Keratinocyte (primary cell): ENCODE data around the gene MARCHF6. TPM values are rescaled to one million over a fixed set of nuclear protein-coding genes. Genes with fewer than 3 reads are reported as not detected.
"Not testable (repeated sequence)": the region's sequence is repeated elsewhere in the genome, so short reads cannot be mapped to it uniquely, and the experiment has no call there.

ENCODE experiments used
- DNase-seq: peaks from one replicate; pipeline ENCODE4 v3.0.0-alpha.2; 2011; ENCODE audit warnings: low read depth, missing footprints, low spot score
- FAIRE-seq: peaks from 2 replicates; lab custom pipeline; 2011; peaks lifted over from hg19 to GRCh38; lab: Jason Lieb, UNC
- H2AFZ ChIP-seq: 2 replicates; pipeline ENCODE4 v1.6.0; 2012; ENCODE audit warnings: low read length, control low read depth, inconsistent platforms; ENCODE audit not compliant: control insufficient read depth
- H3K27ac ChIP-seq: 2 replicates; pipeline ENCODE4 v1.5.1; 2011; ENCODE audit warnings: low read length; ENCODE audit not compliant: control insufficient read depth, insufficient read depth
- H3K27me3 ChIP-seq: 3 replicates; pipeline ENCODE4 v1.6.0; 2011; ENCODE audit warnings: low read length; ENCODE audit not compliant: control insufficient read depth, insufficient read depth; ENCODE audit errors: extremely low read depth
- H3K36me3 ChIP-seq, 2 experiments: 2 replicates in 1 of 2; 3 replicates in 1 of 2; pipeline ENCODE4 v1.5.1; 2011; ENCODE audit warnings: low read length in 2 of 2, mild to moderate bottlenecking in 1 of 2; ENCODE audit not compliant: control insufficient read depth in 2 of 2, insufficient read depth in 2 of 2; ENCODE audit errors: extremely low read depth in 1 of 2
- H3K4me1 ChIP-seq: 3 replicates; pipeline ENCODE4 v1.5.1; 2011; ENCODE audit warnings: low read length; ENCODE audit not compliant: control insufficient read depth, insufficient read depth; ENCODE audit errors: extremely low read depth
- H3K4me2 ChIP-seq: 3 replicates; pipeline ENCODE4 v1.6.0; 2011; ENCODE audit warnings: low read depth, low read length; ENCODE audit not compliant: control insufficient read depth, insufficient read depth; ENCODE audit errors: extremely low read depth
- H3K4me3 ChIP-seq, 3 experiments: fragments of 200-600 bp in 1 of 3; sonication (generic) in 1 of 3; 2 replicates in 2 of 3; 3 replicates in 1 of 3; pipeline ENCODE4 v1.5.1; 2011 to 2016; ENCODE audit warnings: low read length in 3 of 3, mild to moderate bottlenecking in 3 of 3, control low read depth in 2 of 3, inconsistent platforms in 1 of 3, low read depth in 1 of 3, mixed read lengths in 1 of 3, mixed run types in 1 of 3, moderate library complexity in 1 of 3; ENCODE audit not compliant: control insufficient read depth in 2 of 3, insufficient read depth in 2 of 3; ENCODE audit errors: extremely low read depth in 1 of 3
- H3K79me2 ChIP-seq: 2 replicates; pipeline ENCODE4 v1.6.0; 2012; ENCODE audit warnings: low read length; ENCODE audit not compliant: control insufficient read depth, insufficient read depth
- H3K9ac ChIP-seq: 3 replicates; pipeline ENCODE4 v1.6.0; 2011; ENCODE audit warnings: low read length; ENCODE audit not compliant: control insufficient read depth, insufficient read depth; ENCODE audit errors: extremely low read depth
- H3K9me1 ChIP-seq: 3 replicates; pipeline ENCODE4 v1.6.0; 2011; ENCODE audit warnings: low read length; ENCODE audit not compliant: control insufficient read depth, insufficient read depth; ENCODE audit errors: extremely low read depth
- H3K9me3 ChIP-seq: 2 replicates; pipeline ENCODE4 v1.5.1; 2012; ENCODE audit warnings: low read depth, low read length; ENCODE audit not compliant: control insufficient read depth
- H4K20me1 ChIP-seq: 3 replicates; pipeline ENCODE4 v1.6.0; 2011; ENCODE audit warnings: low read length; ENCODE audit not compliant: control insufficient read depth, insufficient read depth; ENCODE audit errors: extremely low read depth
- CTCF ChIP-seq, 3 experiments: IDR thresholded peaks in 1 of 3; conservative IDR thresholded peaks in 1 of 3; optimal IDR thresholded peaks in 1 of 3; 2 replicates in 2 of 3; 3 replicates in 1 of 3; pipeline versions ENCODE3 to v1.5.1; 2011; ENCODE audit warnings: low read length in 3 of 3, mild to moderate bottlenecking in 3 of 3, moderate library complexity in 2 of 3, control low read depth in 1 of 3, inconsistent platforms in 1 of 3; ENCODE audit not compliant: insufficient read depth in 2 of 3; ENCODE audit errors: extremely low read depth in 1 of 3
- EZH2 ChIP-seq: IDR thresholded peaks from one replicate; pipeline ENCODE4 v1.6.1; 2012; ENCODE audit warnings: inconsistent platforms, mild to moderate bottlenecking, low read length, moderate library complexity
- dilution Hi-C: fragments of 300-500 bp; cut with MboI; formaldehyde crosslinking; loops from one replicate; pipeline ENCODE4 v1.7.0; 2020; ENCODE audit warnings: low sequenced_read_pairs; ENCODE audit not compliant: extremely low pct_ligation_motif_present
- polyA plus RNA-seq, 5 experiments: library from polyadenylated mRNA; depleted of rRNA in 3 of 5; stranded (reverse) in 3 of 5; stranded (forward) in 1 of 5; unstranded in 1 of 5; fragments of >200 nt; gene quantifications; 1 replicate in 1 of 5; 2 replicates in 3 of 5; 3 replicates in 1 of 5; pipeline versions ENCODE4 v1.2.1 to v1.2.3, GENCODE V29; 2011 to 2012; ENCODE audit warnings: missing spikeins in 2 of 5, low read depth in 1 of 5, low replicate concordance in 1 of 5

MARCHF6 gene
- polyA plus RNA-seq, 1 donor (not counting 4 experiments of a cell fraction or from before 2014, with no cell fraction given): 196 TPM

- H3K9me3 ChIP-seq: no peaks in the 10 kb centered on the region
- FAIRE-seq (no peak), DNase-seq (no peak)
- no peaks in the 10 kb centered on the region for H3K79me2 ChIP-seq
- no peak overlapping the region for H3K9ac ChIP-seq
- no peaks in the 10 kb centered on the region for H4K20me1 ChIP-seq
- no peaks in the 10 kb centered on the region for H3K27me3 ChIP-seq
- H2AFZ ChIP-seq: no peak overlapping the region
- no peaks in the 10 kb centered on the region for H3K36me3 ChIP-seq
- no peak overlapping the region for H3K4me3 ChIP-seq
- H3K4me2 ChIP-seq: no peak overlapping the region
- dilution Hi-C loops: no loop called here
- no peak overlapping the region for H3K27ac ChIP-seq
- H3K9me1 ChIP-seq: no peaks in the 10 kb centered on the region
- TF ChIP-seq EZH2: no peak
- no peak for TF ChIP-seq CTCF (optimal IDR thresholded peaks at IDR 0.05 in 1 of 3, IDR thresholded peaks at IDR 0.05 in 1 of 3, conservative IDR thresholded peaks at IDR 0.05 in 1 of 3; ENCODE audit: extremely low read depth in 1 of 3, insufficient read depth in 2 of 3, low read length in 3 of 3)
- no peaks in the 10 kb centered on the region for H3K4me1 ChIP-seq
These were observed 13.5 kb upstream of the MARCHF6 start for GRCh38 chr5:10339958-10340357.

GRCh38 chr5:10343486-10343885 is 10.0 kb upstream of the MARCHF6 start:
- no peak overlapping the region for H3K4me3 ChIP-seq
- H3K27ac ChIP-seq: no peak overlapping the region
- H3K27me3 ChIP-seq: no peaks in the 10 kb centered on the region
- DNase-seq (no peak), FAIRE-seq (no peak)
- no peaks in the 10 kb centered on the region for H3K36me3 ChIP-seq
- H3K79me2 ChIP-seq: no peaks in the 10 kb centered on the region
- no peak overlapping the region for H2AFZ ChIP-seq
- H4K20me1 ChIP-seq: no peaks in the 10 kb centered on the region
- dilution Hi-C loops: no loop called here
- H3K9me3 ChIP-seq: no peaks in the 10 kb centered on the region
- TF ChIP-seq EZH2 (no peak), CTCF (optimal IDR thresholded peaks at IDR 0.05 in 1 of 3, IDR thresholded peaks at IDR 0.05 in 1 of 3, conservative IDR thresholded peaks at IDR 0.05 in 1 of 3; ENCODE audit: extremely low read depth in 1 of 3, insufficient read depth in 2 of 3, low read length in 3 of 3) (no peak)
- no peak overlapping the region for H3K9ac ChIP-seq
- H3K4me2 ChIP-seq: no peak overlapping the region
- no peaks in the 10 kb centered on the region for H3K4me1 ChIP-seq
- H3K9me1 ChIP-seq: no peaks in the 10 kb centered on the region

GRCh38 chr5:10344461-10345106 is 8.9 kb upstream of the MARCHF6 start:
- H3K9ac ChIP-seq, FAIRE-seq, H3K79me2 ChIP-seq, H3K9me1 ChIP-seq, H3K4me3 ChIP-seq, H3K4me1 ChIP-seq, H4K20me1 ChIP-seq, H3K4me2 ChIP-seq, H3K27ac ChIP-seq, H3K27me3 ChIP-seq, H3K36me3 ChIP-seq, dilution Hi-C loops, DNase-seq, H3K9me3 ChIP-seq, H2AFZ ChIP-seq: not testable (repeated sequence)
